Lower leg skin (tissue), 4 donors: Measurements from ENCODE around the gene EHBP1. TPM values are rescaled to one million over a fixed set of nuclear protein-coding genes. Genes with fewer than 3 reads are reported as not detected.

Experiments used
- DNase-seq, 2 donors: peaks; one replicate each; pipeline ENCODE4 v3.0.0-alpha.2; 2019; ENCODE audit warnings: low spot score in 2 of 2
- H3K4me3 ChIP-seq: fragments of 200-600 bp; sonication (generic); 2 replicates; pipeline ENCODE4 v1.5.1; 2017; ENCODE audit warnings: mild to moderate bottlenecking, low read depth; ENCODE audit not compliant: poor library complexity, severe bottlenecking
- CTCF ChIP-seq, 3 donors: fragments of 450-650 bp; IDR thresholded peaks; one replicate each; pipeline ENCODE4 v1.5.1; 2016; ENCODE audit warnings: antibody characterized with exemption in 3 of 3, mild to moderate bottlenecking in 3 of 3, moderate library complexity in 2 of 3
- POLR2A ChIP-seq, 2 donors: fragments of 450-650 bp; IDR thresholded peaks; one replicate each; pipeline ENCODE4 v1.6.1; 2016 to 2017; ENCODE audit warnings: antibody characterized with exemption in 2 of 2, mild to moderate bottlenecking in 1 of 2, moderate library complexity in 1 of 2
- WGBS, 2 donors: methylation state at CpG; one replicate each; pipeline ENCODE4 v1.1.5; 2018; 5-methylcytosine and 5-hydroxymethylcytosine counted together
- intact Hi-C: fragments of 100-400 bp; cut with DNase I; formaldehyde crosslinking; loops from one replicate; pipeline ENCODE4 v1.15.0; 2023; ENCODE audit warnings: low total_unique reads
- total RNA-seq, 4 donors: library from RNA; depleted of rRNA; stranded (reverse); fragments of >200 nt; gene quantifications; one replicate each; pipeline ENCODE4 v1.1.0, GENCODE V29; 2016

Gene EHBP1
- total RNA-seq, 4 donors from 2014 or later, result 33.8 to 67.8 (median 51.2) TPM

GRCh38 chr2:63056107-63057050 lies 350.9 kb downstream of the EHBP1 start:
- intact Hi-C loops, result loop anchor here (10.0 kb wide), 1 partner anchor 1942 kb away; no protein-coding TSS in a partner anchor
- no peak overlapping the region for H3K4me3 ChIP-seq
- WGBS, 2 donors, result 52 to 53% methylated on average over 49 of the region's 49 CpGs
- DNase-seq, result peak in 1 of 2 donors; percentile 77
- TF ChIP-seq POLR2A (IDR thresholded peaks at IDR 0.05) (no peak), CTCF (IDR thresholded peaks at IDR 0.05) (no peak)

- DNase-seq, result no peak
- WGBS, 2 donors, result 54 to 60% methylated on average over 35 of the region's 35 CpGs
- no peak overlapping the region for H3K4me3 ChIP-seq
- no peak for TF ChIP-seq POLR2A (IDR thresholded peaks at IDR 0.05)
- TF ChIP-seq CTCF (IDR thresholded peaks at IDR 0.05), result no peak
- intact Hi-C loops, result loop anchor here (10.0 kb wide), 1 partner anchor 1943 kb away; no protein-coding TSS in a partner anchor
These were observed 352.0 kb downstream of the EHBP1 start for GRCh38 chr2:63057249-63058143.

- TF ChIP-seq POLR2A (IDR thresholded peaks at IDR 0.05) (no peak), CTCF (IDR thresholded peaks at IDR 0.05) (no peak)
- H3K4me3 ChIP-seq, result no peak overlapping the region
- intact Hi-C loops, result loop anchor here (10.0 kb wide), 1 partner anchor 1944 kb away; no protein-coding TSS in a partner anchor
- no peak for DNase-seq
- 50 to 54% methylated on average over 35 of the region's 35 CpGs for WGBS, 2 donors
These were observed 352.8 kb downstream of the EHBP1 start for GRCh38 chr2:63058144-63058920.

GRCh38 chr2:63058921-63059792 lies 353.6 kb downstream of the EHBP1 start:
- WGBS, 2 donors, result 25 to 36% methylated on average over 34 to 65 of the region's 67 CpGs
- DNase-seq, result no peak
- H3K4me3 ChIP-seq, result no peak overlapping the region
- intact Hi-C loops, result loop anchor here (10.0 kb wide), 1 partner anchor 1944 kb away; no protein-coding TSS in a partner anchor
- no peak for TF ChIP-seq POLR2A (IDR thresholded peaks at IDR 0.05)
- no peak for TF ChIP-seq CTCF (IDR thresholded peaks at IDR 0.05)
